Chondrocyte (in vitro differentiated cells): ENCODE results near the gene PPP1R2. TPM values are rescaled to one million over a fixed set of nuclear protein-coding genes. Genes with fewer than 3 reads are reported as not detected.

Experiments
- DNase-seq: peaks from one replicate; pipeline ENCODE4 v3.0.0; 2021; ENCODE audit warnings: mixed read lengths, low spot score
- H3K27ac Mint-ChIP-seq: one replicate; pipeline ENCODE4 v1.8.0; 2021; ENCODE audit warnings: mild to moderate bottlenecking, moderate library complexity, mixed read lengths; ENCODE audit not compliant: unreplicated experiment
- H3K27me3 Mint-ChIP-seq: 2 replicates; pipeline ENCODE4 v1.8.0; 2021; ENCODE audit warnings: low read depth, mixed read lengths
- H3K36me3 Mint-ChIP-seq: 2 replicates; pipeline ENCODE4 v1.8.0; 2021; ENCODE audit warnings: low read depth, mixed read lengths
- H3K4me1 Mint-ChIP-seq: 2 replicates; pipeline ENCODE4 v1.8.0; 2021; ENCODE audit warnings: low read depth, mild to moderate bottlenecking, mixed read lengths
- H3K4me3 Mint-ChIP-seq: one replicate; pipeline ENCODE4 v1.8.0; 2021; ENCODE audit warnings: mild to moderate bottlenecking, moderate library complexity, mixed read lengths; ENCODE audit not compliant: unreplicated experiment
- H3K9me3 Mint-ChIP-seq: 2 replicates; pipeline ENCODE4 v1.8.0; 2021; ENCODE audit warnings: low read depth, mixed read lengths
- CTCF ChIP-seq: fragments of 200-600 bp; sonication (generic); IDR thresholded peaks from 2 replicates; pipeline ENCODE4 v1.5.0; 2021; ENCODE audit warnings: antibody characterized with exemption, mild to moderate bottlenecking, moderate library complexity
- total RNA-seq: library from RNA; stranded (reverse); gene quantifications from 3 replicates; pipeline ENCODE4 v1.2.1, GENCODE V29; 2021

Gene PPP1R2
- total RNA-seq, 1 donor from 2014 or later, result 45.8 TPM

GRCh38 chr3:195546130-195546560 lies 3.0 kb upstream of the PPP1R2 start:
- peaks cover 40% of the 10 kb centered on the region for H3K4me1 Mint-ChIP-seq
- H3K27ac Mint-ChIP-seq, result peak overlapping the region; percentile 88
- no peak for TF ChIP-seq CTCF
- no peaks in the 10 kb centered on the region for H3K36me3 Mint-ChIP-seq
- DNase-seq, result no peak
- H3K4me3 Mint-ChIP-seq, result peak overlapping the region; percentile 37
- no peaks in the 10 kb centered on the region for H3K9me3 Mint-ChIP-seq
- no peaks in the 10 kb centered on the region for H3K27me3 Mint-ChIP-seq

DNA sequence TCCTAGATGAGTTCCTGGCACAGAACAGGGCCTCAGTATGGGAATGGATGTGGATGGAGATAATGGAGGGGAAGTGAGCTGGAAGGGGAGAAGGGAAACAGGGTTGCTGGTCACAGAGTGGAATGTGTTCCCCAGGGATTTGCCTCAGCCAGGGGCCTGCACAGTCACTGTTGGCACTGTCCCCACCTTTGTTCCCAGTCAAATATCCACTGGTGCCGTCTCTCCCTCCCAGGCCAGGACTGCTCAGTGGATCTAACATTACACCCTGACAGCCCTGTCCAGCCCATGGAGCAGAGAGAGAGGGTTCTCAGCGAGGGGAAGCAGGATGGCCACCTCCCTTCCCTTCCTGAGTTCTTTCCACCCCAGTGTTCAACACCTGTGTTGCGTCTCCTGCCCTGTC lies 1.5 kb upstream of the PPP1R2 start:
- peaks cover 56% of the 10 kb centered on the region for H3K4me1 Mint-ChIP-seq
- no peak for DNase-seq
- H3K27me3 Mint-ChIP-seq, result no peaks in the 10 kb centered on the region
- no peak for TF ChIP-seq CTCF
- peak overlapping the region; percentile 27 for H3K27ac Mint-ChIP-seq
- H3K36me3 Mint-ChIP-seq, result no peaks in the 10 kb centered on the region
- no peak overlapping the region for H3K4me3 Mint-ChIP-seq
- no peaks in the 10 kb centered on the region for H3K9me3 Mint-ChIP-seq

GRCh38 chr3:195544230-195544536 lies 1.1 kb upstream of the PPP1R2 start:
- no peaks in the 10 kb centered on the region for H3K36me3 Mint-ChIP-seq

DNA sequence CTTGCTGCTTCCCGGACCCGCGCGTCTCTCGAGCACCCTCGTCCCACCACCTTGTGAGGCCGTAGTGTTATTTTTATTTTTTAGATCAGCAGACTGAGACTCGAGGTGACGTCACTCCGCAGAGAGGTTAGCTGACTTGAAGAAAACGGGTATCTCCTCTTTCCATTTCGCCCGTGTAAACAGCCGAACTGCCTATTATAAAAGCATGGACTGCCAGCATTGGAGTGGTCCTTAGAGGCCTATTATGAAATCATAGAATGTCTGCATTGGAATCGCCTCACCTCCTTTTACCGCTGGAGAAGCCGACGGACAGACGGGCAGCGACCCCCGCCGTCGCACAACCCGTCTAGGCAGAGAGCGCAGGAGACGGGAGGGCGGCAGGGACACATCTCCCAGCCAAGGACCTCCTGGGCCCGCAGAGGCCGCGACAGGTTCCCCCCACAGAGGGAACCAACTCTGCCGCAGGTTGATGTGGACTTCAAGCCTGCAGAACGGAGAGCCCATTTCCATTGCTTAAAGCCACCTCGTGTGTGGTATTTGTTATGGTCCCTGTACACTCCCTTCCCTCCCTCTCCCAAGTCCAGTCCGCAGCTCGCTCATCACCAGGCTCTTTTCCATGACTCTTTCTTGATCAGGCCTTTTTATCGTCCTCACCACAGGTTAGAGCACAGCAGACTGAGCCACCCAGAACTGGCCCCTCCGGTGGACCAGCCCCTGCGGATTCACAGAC lies 540 bp upstream of the PPP1R2 start:
- Mint-ChIP-seq H3K4me3 (peak overlapping the region; percentile 82), H3K36me3 (no peaks in the 10 kb centered on the region), H3K27me3 (no peaks in the 10 kb centered on the region), H3K27ac (peak overlapping the region; percentile 77), H3K9me3 (no peaks in the 10 kb centered on the region), H3K4me1 (peaks cover 63% of the 10 kb centered on the region)
- no peak for TF ChIP-seq CTCF
- no peak for DNase-seq

More at GRCh38 chr3:195544230-195544536, 1.1 kb upstream of the PPP1R2 start:
- no peak for TF ChIP-seq CTCF
- Mint-ChIP-seq H3K27ac (no peak overlapping the region), H3K4me3 (peak overlapping the region; percentile 82), H3K4me1 (peaks cover 60% of the 10 kb centered on the region), H3K9me3 (no peaks in the 10 kb centered on the region), H3K27me3 (no peaks in the 10 kb centered on the region)
- DNase-seq, result no peak

GRCh38 chr3:195542316-195542697 lies 818 bp downstream of the PPP1R2 start:
- Mint-ChIP-seq H3K27me3 (no peaks in the 10 kb centered on the region), H3K27ac (peak overlapping the region; percentile 89), H3K36me3 (no peaks in the 10 kb centered on the region), H3K4me3 (peak overlapping the region; percentile 82), H3K4me1 (peaks cover 63% of the 10 kb centered on the region), H3K9me3 (no peaks in the 10 kb centered on the region)
- no peak for TF ChIP-seq CTCF
- DNase-seq, result no peak
